IMR-90 (cell line): Measurements from ENCODE around the gene HCFC1.

ENCODE experiments used
- BHLHE40 ChIP-seq: fragments of 150-350 bp; IDR thresholded peaks from 2 replicates; pipeline ENCODE4 v1.6.1; 2016; ENCODE audit warnings: mild to moderate bottlenecking, low read depth, low read length
- CEBPB ChIP-seq: IDR thresholded peaks from 2 replicates; pipeline ENCODE4 v1.6.1; 2012; ENCODE audit warnings: low read depth, low read length, improper control_type of control experiment
- CHD1 ChIP-seq: IDR thresholded peaks from 2 replicates; pipeline ENCODE4 v1.6.1; 2012; ENCODE audit warnings: low read depth, low read length, improper control_type of control experiment
- CTCF ChIP-seq: conservative IDR thresholded peaks from 2 replicates; pipeline ENCODE4 v1.5.1; 2012; ENCODE audit warnings: mild to moderate bottlenecking, low read depth, low read length, improper control_type of control experiment
- FOS ChIP-seq: fragments of 150-350 bp; IDR thresholded peaks from 2 replicates; pipeline ENCODE4 v1.6.1; 2016; ENCODE audit warnings: low read depth, low read length
- MXI1 ChIP-seq: IDR thresholded peaks from 2 replicates; pipeline ENCODE4 v1.6.1; 2012; ENCODE audit warnings: low read depth, mild to moderate bottlenecking, low read length, moderate library complexity, borderline replicate concordance
- POLR2A ChIP-seq: IDR thresholded peaks from 2 replicates; pipeline ENCODE4 v1.6.1; 2012; ENCODE audit warnings: mild to moderate bottlenecking, low read depth, low read length
- RAD21 ChIP-seq: IDR thresholded peaks from 2 replicates; pipeline ENCODE4 v1.6.1; 2012; ENCODE audit warnings: low read length, improper control_type of control experiment
- RFX5 ChIP-seq: IDR thresholded peaks from 2 replicates; pipeline ENCODE4 v1.8.0; 2012; ENCODE audit warnings: low read depth, mild to moderate bottlenecking, low read length, moderate library complexity
- SMC3 ChIP-seq: fragments of 150-350 bp; IDR thresholded peaks from 2 replicates; pipeline ENCODE4 v1.6.1; 2016; ENCODE audit warnings: low read depth, mild to moderate bottlenecking, antibody characterized with exemption, low read length, moderate library complexity
- TF ChIP-seq, protein P1 (sequence below): fragments of 150-350 bp; IDR thresholded peaks from 2 replicates; pipeline ENCODE4 v1.6.1; 2017; ENCODE audit warnings: mild to moderate bottlenecking, antibody characterized with exemption, low read length, low read depth

- TF ChIP-seq CTCF (no peak), CEBPB (no peak), POLR2A (no peak), SMC3 (no peak), BHLHE40 (no peak), RAD21 (no peak), MXI1 (no peak), FOS (no peak), RFX5 (no peak), CHD1 (no peak)
- TF ChIP-seq, protein P1, sequence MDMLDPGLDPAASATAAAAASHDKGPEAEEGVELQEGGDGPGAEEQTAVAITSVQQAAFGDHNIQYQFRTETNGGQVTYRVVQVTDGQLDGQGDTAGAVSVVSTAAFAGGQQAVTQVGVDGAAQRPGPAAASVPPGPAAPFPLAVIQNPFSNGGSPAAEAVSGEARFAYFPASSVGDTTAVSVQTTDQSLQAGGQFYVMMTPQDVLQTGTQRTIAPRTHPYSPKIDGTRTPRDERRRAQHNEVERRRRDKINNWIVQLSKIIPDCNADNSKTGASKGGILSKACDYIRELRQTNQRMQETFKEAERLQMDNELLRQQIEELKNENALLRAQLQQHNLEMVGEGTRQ, result no peak
These were observed 44.9 kb upstream of the HCFC1 start for GRCh38 chrX:154016366-154017076.
